Stomach (tissue), 9 donors: Measurements from ENCODE around the gene GPR27. TPM values are rescaled to one million over a fixed set of nuclear protein-coding genes. Genes with fewer than 3 reads are reported as not detected.
A peak's percentile ranks its signal among the peaks of the same experiment; 100 is the strongest.

ENCODE experiments used
- DNase-seq, 2 donors: peaks; one replicate each; pipeline versions ENCODE4 v3.0.0 to v3.0.0-alpha.2; 2013 to 2019
- H3K27ac ChIP-seq, 5 donors: fragments of 200-600 bp in 4 of 5; sonication (generic) in 4 of 5; one replicate each; pipeline ENCODE4 v1.5.1; 2013 to 2019; ENCODE audit warnings: mild to moderate bottlenecking in 1 of 5, moderate library complexity in 1 of 5
- H3K27me3 ChIP-seq, 3 donors: fragments of 200-600 bp; sonication (generic); one replicate each; pipeline ENCODE4 v1.5.1; 2017 to 2019; ENCODE audit warnings: mixed run types in 1 of 3
- H3K36me3 ChIP-seq, 4 donors: fragments of 200-600 bp; sonication (generic); 1 replicate in 3 of 4; 2 replicates in 1 of 4; pipeline ENCODE4 v1.5.1; 2016 to 2019
- H3K4me1 ChIP-seq, 4 donors: fragments of 200-600 bp; sonication (generic); one replicate each; pipeline ENCODE4 v1.5.1; 2016 to 2019
- H3K4me3 ChIP-seq, 4 donors: fragments of 200-600 bp; sonication (generic) in 3 of 4; one replicate each; pipeline ENCODE4 v1.5.1; 2016 to 2019; ENCODE audit warnings: mild to moderate bottlenecking in 1 of 4
- H3K9me3 ChIP-seq, 4 donors: fragments of 200-600 bp; sonication (generic); one replicate each; pipeline ENCODE4 v1.5.1; 2016 to 2019
- EP300 ChIP-seq: sonication (generic); formaldehyde crosslinking; IDR thresholded peaks from one replicate; pipeline ENCODE4 v1.6.1; 2017; ENCODE audit warnings: antibody characterized with exemption
- POLR2A ChIP-seq, 4 donors: fragments of 450-650 bp; IDR thresholded peaks; one replicate each; pipeline ENCODE4 v1.6.1; 2016; ENCODE audit warnings: antibody characterized with exemption in 4 of 4, control low read depth in 2 of 4, mild to moderate bottlenecking in 1 of 4, moderate library complexity in 1 of 4
- POLR2AphosphoS5 ChIP-seq, 3 donors: sonication (generic); formaldehyde crosslinking; IDR thresholded peaks; one replicate each; pipeline ENCODE4 v1.6.1; 2016; ENCODE audit warnings: antibody characterized with exemption in 3 of 3
- WGBS, 5 donors: extraction: QIAGEN DNeasy Blood & Tissue Kit in 3 of 5; methylation state at CpG; one replicate each; pipeline versions ENCODE4 v1.1.5 to v1.1.7; 2013 to 2018; 5-methylcytosine and 5-hydroxymethylcytosine counted together
- intact Hi-C: fragments of 100-400 bp; cut with DNase I; formaldehyde crosslinking; loops from one replicate; pipeline ENCODE4 v1.15.1; 2023; ENCODE audit warnings: low total_unique reads
- polyA plus RNA-seq, 3 donors: library from polyadenylated mRNA; stranded (reverse); fragments of 200-250 nt; gene quantifications; one replicate each; pipeline ENCODE4 v1.2.3, GENCODE V29; 2013
- total RNA-seq, 5 donors: library from RNA; depleted of rRNA; stranded (reverse); fragments of >200 nt; gene quantifications; one replicate each; pipeline versions ENCODE4 v1.1.0 to v1.2.3, GENCODE V29; 2014 to 2016
- TF ChIP-seq, protein P1 (sequence below), 7 experiments: fragments of 450-650 bp in 4 of 7; fragments of 200-600 bp in 3 of 7; sonication (generic) in 3 of 7; IDR thresholded peaks; one replicate each; pipeline ENCODE4 v1.5.1; 2016 to 2019; ENCODE audit warnings: antibody characterized with exemption in 7 of 7, control low read depth in 2 of 7, mild to moderate bottlenecking in 1 of 7
- donor health status: healthy with polysubstance abuse.
- donor health status: Bipolar disorder and iron deficiency.
- donor health status: healthy.

GPR27 gene
- total and polyA plus RNA-seq, 8 donors: 0.45 to 5.1 (median 2.6) TPM; not detected in 1

DNA sequence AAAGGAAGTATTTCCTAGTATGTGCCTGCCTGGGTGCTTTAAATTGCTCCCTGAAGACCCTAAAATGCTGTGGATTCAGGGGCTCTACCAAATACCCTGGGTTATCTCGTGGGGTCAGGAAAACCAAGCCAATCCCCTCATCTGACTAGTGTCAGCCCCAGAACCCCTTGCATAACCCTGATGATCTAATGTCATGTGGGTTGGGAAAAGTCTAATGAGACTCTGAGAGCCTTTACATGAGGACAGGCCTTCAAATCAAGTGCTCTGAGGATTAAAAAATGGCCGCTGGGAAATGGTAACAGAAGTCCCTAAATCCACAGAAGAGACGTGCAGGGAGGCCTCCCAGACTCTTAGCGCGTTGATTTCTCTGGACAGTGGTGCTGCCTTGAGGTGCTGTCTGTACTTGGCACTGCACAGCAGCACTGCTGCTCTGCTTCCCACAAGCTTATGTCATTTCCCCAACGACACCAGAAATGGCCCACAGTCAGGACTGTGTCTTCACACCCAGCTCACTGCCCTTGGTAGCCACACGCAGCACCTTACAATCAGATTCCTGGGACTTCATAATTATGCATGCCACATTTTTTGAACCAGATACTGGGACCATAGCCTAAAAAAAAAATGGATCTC lies 45.1 kb upstream of the GPR27 start:
- Histone ChIP-seq H3K4me1 (peaks cover 6 to 36% (median 13%) of the 10 kb centered on the region in 4 donors), H3K36me3 (peaks cover 0 to 43% (median 32%) of the 10 kb centered on the region in 4 donors), H3K27me3 (no peaks in the 10 kb centered on the region), H3K4me3 (no peak overlapping the region), H3K27ac (no peak overlapping the region), H3K9me3 (no peaks in the 10 kb centered on the region)
- no peak for TF ChIP-seq EP300
- intact Hi-C loops: no loop called here
- WGBS, 5 donors: 77 to 84% (median 82%) methylated on average over 6 to 7 of the region's 7 CpGs
- no peak for DNase-seq

DNA sequence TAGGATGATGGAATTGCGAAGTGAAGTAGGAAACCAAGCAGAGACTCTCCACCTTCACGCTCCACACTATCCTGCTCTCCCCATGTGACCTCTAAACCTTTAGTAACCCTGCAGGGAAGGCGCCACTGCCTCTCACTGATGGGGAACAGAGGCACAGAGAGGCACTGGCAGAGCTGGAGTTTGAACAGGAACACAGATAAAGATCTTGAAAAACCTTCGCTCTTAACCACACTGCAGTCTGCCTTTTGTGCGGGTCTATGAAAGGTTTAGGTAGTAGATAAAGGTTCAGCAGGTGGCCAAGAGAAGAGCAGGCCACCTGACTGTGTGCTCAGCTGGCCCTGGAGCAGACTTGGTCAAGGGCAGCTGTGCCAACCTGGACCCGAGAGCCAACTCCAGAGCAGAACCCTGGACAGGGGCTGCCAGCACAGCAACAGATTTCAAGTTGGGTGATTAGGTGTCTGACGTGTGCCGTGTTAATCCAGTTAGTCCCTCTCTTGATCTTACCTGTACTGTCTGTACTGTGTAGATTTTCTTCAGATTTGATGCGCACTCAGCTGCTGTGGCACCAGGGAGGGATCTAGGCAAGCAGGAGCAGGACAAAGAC lies 43.6 kb upstream of the GPR27 start:
- DNase-seq: no peak
- whole genome bisulfite sequencing, 5 donors: 68 to 89% (median 84%) methylated on average over 9 of the region's 9 CpGs

DNA sequence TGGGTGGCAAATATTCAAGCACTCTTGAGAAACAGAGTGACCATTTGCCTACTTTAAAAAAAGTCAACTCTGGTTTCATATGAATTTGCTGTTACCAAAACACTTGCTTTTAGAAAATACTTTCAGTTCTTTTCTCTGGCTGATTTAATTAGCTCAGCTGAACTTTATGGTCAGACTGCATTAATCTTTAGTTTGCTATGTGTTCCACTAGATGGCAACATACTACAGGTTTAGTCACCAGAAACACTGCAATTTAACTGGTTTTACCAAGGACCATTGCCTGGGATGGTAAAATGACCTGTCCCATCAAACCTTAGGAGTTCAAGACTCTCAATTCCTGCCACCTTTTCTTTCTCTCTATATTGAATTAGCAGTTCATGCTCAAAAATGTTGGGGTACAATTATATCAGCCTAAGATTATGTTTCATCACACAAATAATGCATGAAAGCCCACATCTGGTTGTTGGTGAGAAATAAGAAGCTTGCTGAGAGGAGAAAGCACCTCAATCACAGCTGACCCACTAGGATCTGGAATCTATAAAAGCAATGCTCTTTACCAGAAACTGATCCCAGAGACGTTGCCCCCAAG lies 42.7 kb upstream of the GPR27 start:
- peak in 1 of 2 donors; percentile 74 for DNase-seq
- Histone ChIP-seq H3K4me3 (no peak overlapping the region), H3K9me3 (no peaks in the 10 kb centered on the region), H3K36me3 (peaks cover 0 to 32% (median 27%) of the 10 kb centered on the region in 4 donors), H3K27ac (no peak overlapping the region), H3K4me1 (peaks cover 11 to 50% (median 17%) of the 10 kb centered on the region in 4 donors), H3K27me3 (no peaks in the 10 kb centered on the region)
- intact Hi-C loops: no loop called here
- no peak for TF ChIP-seq POLR2A (IDR thresholded peaks at IDR 0.05)
- TF ChIP-seq, protein P1, sequence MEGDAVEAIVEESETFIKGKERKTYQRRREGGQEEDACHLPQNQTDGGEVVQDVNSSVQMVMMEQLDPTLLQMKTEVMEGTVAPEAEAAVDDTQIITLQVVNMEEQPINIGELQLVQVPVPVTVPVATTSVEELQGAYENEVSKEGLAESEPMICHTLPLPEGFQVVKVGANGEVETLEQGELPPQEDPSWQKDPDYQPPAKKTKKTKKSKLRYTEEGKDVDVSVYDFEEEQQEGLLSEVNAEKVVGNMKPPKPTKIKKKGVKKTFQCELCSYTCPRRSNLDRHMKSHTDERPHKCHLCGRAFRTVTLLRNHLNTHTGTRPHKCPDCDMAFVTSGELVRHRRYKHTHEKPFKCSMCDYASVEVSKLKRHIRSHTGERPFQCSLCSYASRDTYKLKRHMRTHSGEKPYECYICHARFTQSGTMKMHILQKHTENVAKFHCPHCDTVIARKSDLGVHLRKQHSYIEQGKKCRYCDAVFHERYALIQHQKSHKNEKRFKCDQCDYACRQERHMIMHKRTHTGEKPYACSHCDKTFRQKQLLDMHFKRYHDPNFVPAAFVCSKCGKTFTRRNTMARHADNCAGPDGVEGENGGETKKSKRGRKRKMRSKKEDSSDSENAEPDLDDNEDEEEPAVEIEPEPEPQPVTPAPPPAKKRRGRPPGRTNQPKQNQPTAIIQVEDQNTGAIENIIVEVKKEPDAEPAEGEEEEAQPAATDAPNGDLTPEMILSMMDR (IDR thresholded peaks at IDR 0.05): peak in 4 of 7 experiments; percentile 41 to 80 (median 55)
- no peak for TF ChIP-seq EP300
- 15 to 42% (median 27%) methylated on average over 1 of the region's 1 CpG for WGBS, 5 donors

More for the DNA sequence above, 43.6 kb upstream of the GPR27 start:
- intact Hi-C loops: no loop called here
- Histone ChIP-seq H3K36me3 (peaks cover 0 to 42% (median 31%) of the 10 kb centered on the region in 4 donors), H3K9me3 (no peaks in the 10 kb centered on the region), H3K27ac (no peak overlapping the region), H3K4me3 (no peak overlapping the region), H3K4me1 (peaks cover 10 to 42% (median 15%) of the 10 kb centered on the region in 4 donors), H3K27me3 (no peaks in the 10 kb centered on the region)
- TF ChIP-seq POLR2AphosphoS5 (IDR thresholded peaks at IDR 0.05): no peak
- TF ChIP-seq POLR2A (IDR thresholded peaks at IDR 0.05): no peak
- TF ChIP-seq, protein P1 (IDR thresholded peaks at IDR 0.05): no peak
- no peak for TF ChIP-seq EP300

DNA sequence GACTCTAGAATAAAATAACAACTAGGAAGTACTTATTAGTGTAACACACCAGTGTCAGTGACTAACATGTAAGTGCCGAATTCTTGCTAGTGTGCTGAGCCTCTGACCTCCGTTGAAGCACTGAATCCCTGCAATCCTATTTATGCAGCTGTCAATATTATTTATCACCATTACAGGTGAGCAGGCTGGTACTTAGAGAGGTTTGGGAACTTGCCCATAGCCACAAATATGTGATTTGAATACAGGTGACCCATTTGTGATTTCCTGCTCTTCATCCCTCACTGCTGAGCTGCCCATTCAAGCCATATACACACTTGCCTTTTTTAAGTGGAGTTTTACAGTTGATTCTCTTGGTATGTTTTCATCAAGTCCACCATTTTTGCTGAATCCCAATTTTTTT lies 40.6 kb upstream of the GPR27 start:
- peaks cover 0 to 23% (median 22%) of the 10 kb centered on the region in 4 donors for H3K36me3 ChIP-seq
- H3K4me3 ChIP-seq: no peak overlapping the region
- 37 to 62% (median 55%) methylated on average over 2 of the region's 2 CpGs for WGBS, 5 donors
- no peak overlapping the region for H3K27ac ChIP-seq
- TF ChIP-seq, protein P1 (IDR thresholded peaks at IDR 0.05): no peak
- TF ChIP-seq POLR2A (IDR thresholded peaks at IDR 0.05) (no peak), EP300 (no peak), POLR2AphosphoS5 (IDR thresholded peaks at IDR 0.05) (no peak)
- intact Hi-C loops: no loop called here
- no peaks in the 10 kb centered on the region for H3K27me3 ChIP-seq
- H3K4me1 ChIP-seq: peaks cover 11 to 57% (median 21%) of the 10 kb centered on the region in 4 donors
- DNase-seq: no peak
- H3K9me3 ChIP-seq: no peaks in the 10 kb centered on the region
